ENCODE measurements around the gene CXCL11. TPM values are rescaled to one million over a fixed set of nuclear protein-coding genes. Genes with fewer than 3 reads are reported as not detected.

CXCL11 gene
- total RNA-seq, 1 experiment from 2014 or later, result not detected

DNA sequence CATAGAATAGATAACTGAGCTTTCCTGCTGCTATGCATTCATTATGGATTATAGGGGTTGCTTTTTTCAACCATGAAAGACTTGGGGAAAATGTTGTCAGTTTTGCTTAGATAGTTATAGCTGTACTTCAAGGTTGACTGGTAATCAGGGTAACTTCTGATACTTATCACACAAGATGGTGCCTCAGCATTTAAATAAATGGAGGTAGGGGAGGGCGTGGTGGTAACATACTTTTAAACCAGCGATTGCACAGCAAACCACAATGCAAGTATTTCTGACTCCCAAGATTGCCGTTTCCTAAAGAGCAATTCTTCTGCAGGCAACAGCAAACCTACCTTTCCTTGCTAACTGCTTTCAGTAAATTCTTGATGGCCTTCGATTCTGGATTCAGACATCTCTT lies 13.8 kb downstream of the CXCL11 start:
- no peak overlapping the region for H3K27ac Mint-ChIP-seq (ENCODE audit: unreplicated experiment)
- ChIA-PET CTCF (no interaction called here), POLR2A (no interaction called here)
- no peaks in the 10 kb centered on the region for H3K9me3 Mint-ChIP-seq (ENCODE audit: unreplicated experiment)
- no peaks in the 10 kb centered on the region for H3K36me3 ChIP-seq (ENCODE audit: control insufficient read depth, insufficient read depth, low read length)
- intact Hi-C loops (cut with micrococcal nuclease; ENCODE audit: unreplicated experiment), result no loop called here
- peaks cover 4% of the 10 kb centered on the region for H3K4me1 ChIP-seq
- H3K4me3 ChIP-seq (ENCODE audit: low read depth, low read length), result no peak overlapping the region
- no peaks in the 10 kb centered on the region for H3K36me3 Mint-ChIP-seq (ENCODE audit: insufficient read depth, unreplicated experiment)
- DNase-seq, result no peak
- no peaks in the 10 kb centered on the region for H3K27me3 ChIP-seq (replicated peaks; ENCODE audit: control insufficient read depth, insufficient read depth, low read length)
- H3K27me3 Mint-ChIP-seq (ENCODE audit: insufficient read depth, unreplicated experiment), result no peaks in the 10 kb centered on the region
- TF ChIP-seq, protein P1, sequence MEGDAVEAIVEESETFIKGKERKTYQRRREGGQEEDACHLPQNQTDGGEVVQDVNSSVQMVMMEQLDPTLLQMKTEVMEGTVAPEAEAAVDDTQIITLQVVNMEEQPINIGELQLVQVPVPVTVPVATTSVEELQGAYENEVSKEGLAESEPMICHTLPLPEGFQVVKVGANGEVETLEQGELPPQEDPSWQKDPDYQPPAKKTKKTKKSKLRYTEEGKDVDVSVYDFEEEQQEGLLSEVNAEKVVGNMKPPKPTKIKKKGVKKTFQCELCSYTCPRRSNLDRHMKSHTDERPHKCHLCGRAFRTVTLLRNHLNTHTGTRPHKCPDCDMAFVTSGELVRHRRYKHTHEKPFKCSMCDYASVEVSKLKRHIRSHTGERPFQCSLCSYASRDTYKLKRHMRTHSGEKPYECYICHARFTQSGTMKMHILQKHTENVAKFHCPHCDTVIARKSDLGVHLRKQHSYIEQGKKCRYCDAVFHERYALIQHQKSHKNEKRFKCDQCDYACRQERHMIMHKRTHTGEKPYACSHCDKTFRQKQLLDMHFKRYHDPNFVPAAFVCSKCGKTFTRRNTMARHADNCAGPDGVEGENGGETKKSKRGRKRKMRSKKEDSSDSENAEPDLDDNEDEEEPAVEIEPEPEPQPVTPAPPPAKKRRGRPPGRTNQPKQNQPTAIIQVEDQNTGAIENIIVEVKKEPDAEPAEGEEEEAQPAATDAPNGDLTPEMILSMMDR (IDR thresholded peaks at IDR 0.05; ENCODE audit: insufficient read depth in 1 of 2, low read depth in 1 of 2, low read length in 1 of 2, severe bottlenecking in 1 of 2, unreplicated experiment in 1 of 2), result no peak
- no peaks in the 10 kb centered on the region for H3K9me3 ChIP-seq
- H3K4me3 Mint-ChIP-seq (ENCODE audit: unreplicated experiment), result no peak overlapping the region
- BruUV-seq (replicated peaks), result no TSS peak
- H3K4me1 Mint-ChIP-seq (ENCODE audit: low read depth, unreplicated experiment), result no peaks in the 10 kb centered on the region

DNA sequence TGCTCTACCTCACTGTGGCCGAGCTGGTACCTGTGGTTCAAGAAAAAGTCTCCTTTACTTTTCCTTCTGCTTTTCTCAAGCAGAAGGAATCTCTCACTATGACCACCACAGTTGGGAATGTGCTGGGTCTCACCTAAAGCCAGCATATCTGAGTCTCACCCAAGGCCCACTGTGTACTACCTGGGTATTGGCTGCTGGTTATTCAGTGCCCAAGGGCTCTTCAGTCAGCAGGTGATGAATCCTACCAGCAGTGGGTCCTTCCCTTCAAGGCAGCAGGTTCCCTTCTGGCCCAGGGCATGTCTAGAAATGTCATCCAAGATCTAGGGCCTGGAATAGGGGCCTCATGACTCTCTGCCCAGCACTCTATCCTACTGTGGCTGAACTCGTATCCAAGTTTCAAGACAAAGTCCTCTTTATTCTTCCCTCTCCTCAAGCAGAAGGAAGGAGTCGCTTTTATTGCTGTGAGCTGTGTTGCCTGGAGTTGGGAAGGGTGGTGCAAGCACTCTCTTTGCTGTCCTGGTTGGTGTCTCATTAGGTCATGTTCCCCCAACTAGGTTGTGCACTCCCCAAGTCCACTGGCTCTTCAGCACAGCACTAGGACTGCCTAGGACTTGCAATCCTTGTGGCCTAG lies 18.7 kb downstream of the CXCL11 start:
- no peaks in the 10 kb centered on the region for H3K27me3 ChIP-seq (replicated peaks; ENCODE audit: control insufficient read depth, insufficient read depth, low read length)
- CTCF ChIA-PET, result no interaction called here
- peaks cover 49% of the 10 kb centered on the region for H3K4me1 ChIP-seq
- H3K4me3 Mint-ChIP-seq (ENCODE audit: unreplicated experiment), result no peak overlapping the region
- H3K27ac Mint-ChIP-seq (ENCODE audit: unreplicated experiment), result no peak overlapping the region
- no peaks in the 10 kb centered on the region for H3K36me3 ChIP-seq (ENCODE audit: control insufficient read depth, insufficient read depth, low read length)
- TF ChIP-seq, protein P1 (IDR thresholded peaks at IDR 0.05; ENCODE audit: insufficient read depth in 1 of 2, low read depth in 1 of 2, low read length in 1 of 2, severe bottlenecking in 1 of 2, unreplicated experiment in 1 of 2), result no peak
- no peak for DNase-seq
- H3K27me3 Mint-ChIP-seq (ENCODE audit: insufficient read depth, unreplicated experiment), result no peaks in the 10 kb centered on the region
- H3K4me1 Mint-ChIP-seq (ENCODE audit: low read depth, unreplicated experiment), result peaks cover 34% of the 10 kb centered on the region
- POLR2A ChIA-PET, result no interaction called here
- no peaks in the 10 kb centered on the region for H3K9me3 Mint-ChIP-seq (ENCODE audit: unreplicated experiment)
- intact Hi-C loops (cut with micrococcal nuclease; ENCODE audit: unreplicated experiment), result no loop called here
- H3K36me3 Mint-ChIP-seq (ENCODE audit: insufficient read depth, unreplicated experiment), result no peaks in the 10 kb centered on the region
- no peak overlapping the region for H3K4me3 ChIP-seq (ENCODE audit: low read depth, low read length)
- no peaks in the 10 kb centered on the region for H3K9me3 ChIP-seq
- BruUV-seq (replicated peaks), result no TSS peak

DNA sequence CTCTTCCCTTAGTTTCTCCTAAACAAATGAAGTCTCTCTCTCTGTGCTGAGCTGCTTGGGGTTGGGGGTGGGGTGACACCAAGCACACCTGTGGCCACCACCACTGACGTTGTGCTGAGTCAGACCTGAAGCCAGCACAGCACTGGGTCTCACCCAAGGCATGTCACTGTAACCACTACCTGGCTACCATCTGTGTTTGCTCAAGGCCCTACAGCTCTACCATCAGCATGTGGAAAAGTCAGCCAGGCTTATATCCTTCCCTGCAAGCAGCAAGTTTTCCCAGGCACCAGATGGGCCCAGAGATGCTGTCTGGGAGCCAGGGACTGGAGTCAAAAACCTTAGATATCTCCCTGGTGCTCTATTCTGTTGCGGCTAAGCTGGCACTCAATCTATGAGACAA lies 19.5 kb downstream of the CXCL11 start:
- no peak overlapping the region for H3K4me3 Mint-ChIP-seq (ENCODE audit: unreplicated experiment)
- H3K27me3 ChIP-seq (replicated peaks; ENCODE audit: control insufficient read depth, insufficient read depth, low read length), result no peaks in the 10 kb centered on the region
- TF ChIP-seq, protein P1 (IDR thresholded peaks at IDR 0.05; ENCODE audit: insufficient read depth in 1 of 2, low read depth in 1 of 2, low read length in 1 of 2, severe bottlenecking in 1 of 2, unreplicated experiment in 1 of 2), result no peak
- H3K36me3 ChIP-seq (ENCODE audit: control insufficient read depth, insufficient read depth, low read length), result no peaks in the 10 kb centered on the region
- intact Hi-C loops (cut with micrococcal nuclease; ENCODE audit: unreplicated experiment), result no loop called here
- POLR2A ChIA-PET, result no interaction called here
- no peak overlapping the region for H3K4me3 ChIP-seq (ENCODE audit: low read depth, low read length)
- CTCF ChIA-PET, result interaction anchor here (0.6 kb wide), 2 partner anchors 46 to 160 kb away, joined by 3 to 4 read pairs; no protein-coding TSS in a partner anchor
- no TSS peak for BruUV-seq (replicated peaks)
- peak; percentile 70 to 76 for DNase-seq
- peaks cover 49% of the 10 kb centered on the region for H3K4me1 ChIP-seq
- H3K9me3 Mint-ChIP-seq (ENCODE audit: unreplicated experiment), result no peaks in the 10 kb centered on the region
- H3K9me3 ChIP-seq, result no peaks in the 10 kb centered on the region
- no peaks in the 10 kb centered on the region for H3K36me3 Mint-ChIP-seq (ENCODE audit: insufficient read depth, unreplicated experiment)
- H3K27ac Mint-ChIP-seq (ENCODE audit: unreplicated experiment), result peak overlapping the region; percentile 79
- peaks cover 36% of the 10 kb centered on the region for H3K4me1 Mint-ChIP-seq (ENCODE audit: low read depth, unreplicated experiment)
- H3K27me3 Mint-ChIP-seq (ENCODE audit: insufficient read depth, unreplicated experiment), result no peaks in the 10 kb centered on the region

Measured in Caco-2 (cell line).